Esophagus squamous epithelium (tissue), 4 donors: Measurements from ENCODE around the gene YPEL2.

Source experiments
- POLR2A ChIP-seq, 4 donors: fragments of 450-650 bp; IDR thresholded peaks; one replicate each; pipeline ENCODE4 v1.6.1; 2017; ENCODE audit warnings: antibody characterized with exemption in 4 of 4, mild to moderate bottlenecking in 4 of 4, moderate library complexity in 3 of 4
- TF ChIP-seq, protein P1 (sequence below), 6 experiments: fragments of 450-650 bp in 4 of 6; fragments of 200-600 bp in 2 of 6; sonication (generic) in 2 of 6; IDR thresholded peaks; one replicate each; pipeline ENCODE4 v1.5.1; 2016 to 2019; ENCODE audit warnings: antibody characterized with exemption in 6 of 6, mild to moderate bottlenecking in 4 of 6, moderate library complexity in 4 of 6

DNA sequence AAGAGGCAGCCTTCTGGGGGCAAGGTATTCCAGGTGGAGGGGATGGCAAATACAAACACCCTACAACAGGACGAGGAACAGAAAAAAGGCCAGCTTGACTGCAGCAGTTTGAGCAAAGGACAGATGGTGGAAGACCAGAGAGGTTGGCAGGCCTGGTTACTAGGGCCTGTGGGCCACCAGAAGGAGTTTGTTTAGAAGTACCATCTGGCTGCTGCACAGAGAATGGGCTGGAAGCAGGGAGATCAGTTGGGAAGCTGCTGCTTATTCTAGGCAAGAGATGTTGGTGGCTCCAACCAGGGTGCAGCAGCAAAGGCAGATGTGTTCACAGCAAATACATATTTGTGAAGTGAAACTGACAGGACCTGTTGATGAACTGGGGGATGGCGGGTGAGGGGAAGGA is 2.9 kb upstream of the YPEL2 start:
- no peak for TF ChIP-seq POLR2A (IDR thresholded peaks at IDR 0.05)
- TF ChIP-seq, protein P1, sequence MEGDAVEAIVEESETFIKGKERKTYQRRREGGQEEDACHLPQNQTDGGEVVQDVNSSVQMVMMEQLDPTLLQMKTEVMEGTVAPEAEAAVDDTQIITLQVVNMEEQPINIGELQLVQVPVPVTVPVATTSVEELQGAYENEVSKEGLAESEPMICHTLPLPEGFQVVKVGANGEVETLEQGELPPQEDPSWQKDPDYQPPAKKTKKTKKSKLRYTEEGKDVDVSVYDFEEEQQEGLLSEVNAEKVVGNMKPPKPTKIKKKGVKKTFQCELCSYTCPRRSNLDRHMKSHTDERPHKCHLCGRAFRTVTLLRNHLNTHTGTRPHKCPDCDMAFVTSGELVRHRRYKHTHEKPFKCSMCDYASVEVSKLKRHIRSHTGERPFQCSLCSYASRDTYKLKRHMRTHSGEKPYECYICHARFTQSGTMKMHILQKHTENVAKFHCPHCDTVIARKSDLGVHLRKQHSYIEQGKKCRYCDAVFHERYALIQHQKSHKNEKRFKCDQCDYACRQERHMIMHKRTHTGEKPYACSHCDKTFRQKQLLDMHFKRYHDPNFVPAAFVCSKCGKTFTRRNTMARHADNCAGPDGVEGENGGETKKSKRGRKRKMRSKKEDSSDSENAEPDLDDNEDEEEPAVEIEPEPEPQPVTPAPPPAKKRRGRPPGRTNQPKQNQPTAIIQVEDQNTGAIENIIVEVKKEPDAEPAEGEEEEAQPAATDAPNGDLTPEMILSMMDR (IDR thresholded peaks at IDR 0.05), result no peak
